ENCODE measurements around the gene PIGT. TPM values are rescaled to one million over a fixed set of nuclear protein-coding genes. Genes with fewer than 3 reads are reported as not detected.

PIGT gene
- total RNA-seq, 1 experiment from 2014 or later: 73.9 TPM

- TF ChIP-seq, protein P1, sequence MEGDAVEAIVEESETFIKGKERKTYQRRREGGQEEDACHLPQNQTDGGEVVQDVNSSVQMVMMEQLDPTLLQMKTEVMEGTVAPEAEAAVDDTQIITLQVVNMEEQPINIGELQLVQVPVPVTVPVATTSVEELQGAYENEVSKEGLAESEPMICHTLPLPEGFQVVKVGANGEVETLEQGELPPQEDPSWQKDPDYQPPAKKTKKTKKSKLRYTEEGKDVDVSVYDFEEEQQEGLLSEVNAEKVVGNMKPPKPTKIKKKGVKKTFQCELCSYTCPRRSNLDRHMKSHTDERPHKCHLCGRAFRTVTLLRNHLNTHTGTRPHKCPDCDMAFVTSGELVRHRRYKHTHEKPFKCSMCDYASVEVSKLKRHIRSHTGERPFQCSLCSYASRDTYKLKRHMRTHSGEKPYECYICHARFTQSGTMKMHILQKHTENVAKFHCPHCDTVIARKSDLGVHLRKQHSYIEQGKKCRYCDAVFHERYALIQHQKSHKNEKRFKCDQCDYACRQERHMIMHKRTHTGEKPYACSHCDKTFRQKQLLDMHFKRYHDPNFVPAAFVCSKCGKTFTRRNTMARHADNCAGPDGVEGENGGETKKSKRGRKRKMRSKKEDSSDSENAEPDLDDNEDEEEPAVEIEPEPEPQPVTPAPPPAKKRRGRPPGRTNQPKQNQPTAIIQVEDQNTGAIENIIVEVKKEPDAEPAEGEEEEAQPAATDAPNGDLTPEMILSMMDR (conservative IDR thresholded peaks at IDR 0.05): no peak
- no peaks in the 10 kb centered on the region; the same call in 1 of the 2 replicates for H3K4me1 ChIP-seq (ENCODE audit: insufficient read depth, low read length)
- no peak overlapping the region for H3K14ac ChIP-seq (ENCODE audit: insufficient read depth, low read length)
- H2AK5ac ChIP-seq (ENCODE audit: insufficient read length, low read length): no peak overlapping the region
- no peak overlapping the region for H2BK12ac ChIP-seq (ENCODE audit: insufficient read length, low read depth, low read length)
- no peaks in the 10 kb centered on the region for H3K79me1 ChIP-seq (ENCODE audit: insufficient read depth, low read depth, low read length, poor library complexity, severe bottlenecking)
- Mint-ChIP-seq H3K36me3 (ENCODE audit: insufficient read depth in 1 of 3, low read depth in 3 of 3) (no peaks in the 10 kb centered on the region), H3K4me1 (peaks cover 23 to 34% of the 10 kb centered on the region in 2 experiments), H3K27me3 (ENCODE audit: low read depth) (peaks cover 3% of the 10 kb centered on the region; the same call in 1 of the 2 replicates), H3K9me3 (no peaks in the 10 kb centered on the region; a peak in 1 of 5 replicates), H3K4me3 (no peak overlapping the region), H3K27ac (no peak overlapping the region; a peak in 1 of 7 replicates)
- WGBS (ENCODE audit: extremely low coverage, insufficient read length, low lambda C conversion rate): no CpG with 5 or more reads among the region's 1 CpG
- H3K9ac ChIP-seq (ENCODE audit: extremely low read depth, insufficient read length, low read length): no peak overlapping the region
- H3K23me2 ChIP-seq (ENCODE audit: insufficient read length, low read depth, low read length, poor library complexity, severe bottlenecking): no peaks in the 10 kb centered on the region
- no peaks in the 10 kb centered on the region for H4K20me1 ChIP-seq (ENCODE audit: control insufficient read depth, insufficient read depth, insufficient read length)
- no peak overlapping the region for H3K27ac ChIP-seq (ENCODE audit: insufficient read length, low read depth, low read length)
- no peak for DNase-seq
- no peak overlapping the region for H4K5ac ChIP-seq (ENCODE audit: insufficient read length, low read depth, low read length)
- H3K9me3 ChIP-seq (ENCODE audit: control insufficient read depth, low read depth, low read length): no peaks in the 10 kb centered on the region
- H3K18ac ChIP-seq (ENCODE audit: insufficient read length, low read depth, low read length): no peak overlapping the region
- no peak overlapping the region for H3T11ph ChIP-seq (ENCODE audit: low read length)
- H2BK5ac ChIP-seq (ENCODE audit: insufficient read length, low read length): no peak overlapping the region
- H3K4ac ChIP-seq (ENCODE audit: low read depth, low read length): no peak overlapping the region
- no peak overlapping the region for H4K8ac ChIP-seq (replicated peaks; ENCODE audit: insufficient read length, low read depth, low read length)
- no peak overlapping the region for H2BK20ac ChIP-seq (ENCODE audit: low read depth, low read length, poor library complexity, severe bottlenecking)
- no peaks in the 10 kb centered on the region for H3K79me2 ChIP-seq (ENCODE audit: insufficient read depth, low read length)
- H2BK120ac ChIP-seq (ENCODE audit: low read depth, low read length, poor library complexity, severe bottlenecking): no peak overlapping the region
- no peak overlapping the region for H2BK15ac ChIP-seq (ENCODE audit: low read depth, low read length)
- H3K4me2 ChIP-seq (ENCODE audit: insufficient read depth, insufficient read length, low read length): no peak overlapping the region
- no peak overlapping the region for H3K56ac ChIP-seq (ENCODE audit: insufficient read length, low read depth, low read length)
- no peaks in the 10 kb centered on the region for H3K27me3 ChIP-seq (ENCODE audit: insufficient read depth, low read length)
- H2AFZ ChIP-seq (ENCODE audit: low read length): no peak overlapping the region
- no peak overlapping the region for H3K23ac ChIP-seq (ENCODE audit: insufficient read length, low read depth, low read length)
- H4K91ac ChIP-seq (ENCODE audit: insufficient read length, low read depth, low read length): no peak overlapping the region
Measured at GRCh38 chr20:45441746-45442145, 25.8 kb downstream of the PIGT start.

All from H9 (cell line).